Stimulated activated CD4-positive, alpha-beta T cell treated with anti-CD3 and anti-CD28 coated beads, Interleukin-2, amount 100 ng/mL, for 4 hours (primary cell): ENCODE measurements around the gene EDARADD.
A peak's percentile ranks its signal among the peaks of the same experiment; 100 is the strongest.

Experiments used
- DNase-seq: peaks from one replicate; pipeline ENCODE4 v3.0.0-alpha.2; 2020; ENCODE audit warnings: low read depth

Gene EDARADD

GRCh38 chr1:236394879-236395229, 768 bp downstream of the EDARADD start:
- no peak for DNase-seq

GRCh38 chr1:236395230-236395946, 1.3 kb downstream of the EDARADD start:
- peak; percentile 21 for DNase-seq

- no peak for DNase-seq
Measured at GRCh38 chr1:236395947-236396664, 2.0 kb downstream of the EDARADD start.

GRCh38 chr1:236396665-236397043, 2.6 kb downstream of the EDARADD start:
- DNase-seq, result no peak

- DNase-seq, result no peak
Measured at GRCh38 chr1:236397173-236397759, 3.2 kb downstream of the EDARADD start.

- DNase-seq, result no peak
Measured at GRCh38 chr1:236398538-236398937, 4.5 kb downstream of the EDARADD start.

GRCh38 chr1:236400061-236400603, 6.0 kb downstream of the EDARADD start:
- no peak for DNase-seq

- no peak for DNase-seq
Measured at GRCh38 chr1:236401698-236402097, 7.6 kb downstream of the EDARADD start.

- no peak for DNase-seq
Measured at GRCh38 chr1:236403905-236404696, 10.0 kb downstream of the EDARADD start.

GRCh38 chr1:236407059-236407458, 13.0 kb downstream of the EDARADD start:
- no peak for DNase-seq

GRCh38 chr1:236413688-236414087, 19.6 kb downstream of the EDARADD start:
- no peak for DNase-seq

GRCh38 chr1:236416165-236416564, 22.1 kb downstream of the EDARADD start:
- DNase-seq, result no peak

- no peak for DNase-seq
Measured at GRCh38 chr1:236417336-236417735, 23.2 kb downstream of the EDARADD start.

GRCh38 chr1:236419502-236419901, 25.4 kb downstream of the EDARADD start:
- no peak for DNase-seq

- no peak for DNase-seq
Measured at GRCh38 chr1:236421022-236421421, 26.9 kb downstream of the EDARADD start.

- no peak for DNase-seq
Measured at GRCh38 chr1:236421850-236422516, 27.9 kb downstream of the EDARADD start.

GRCh38 chr1:236422517-236422876, 28.4 kb downstream of the EDARADD start:
- no peak for DNase-seq

- DNase-seq, result no peak
Measured at GRCh38 chr1:236425031-236425663, 31.1 kb downstream of the EDARADD start.

GRCh38 chr1:236426215-236426614, 32.1 kb downstream of the EDARADD start:
- DNase-seq, result no peak

GRCh38 chr1:236429715-236430274, 35.7 kb downstream of the EDARADD start:
- no peak for DNase-seq

GRCh38 chr1:236433819-236434315, 39.8 kb downstream of the EDARADD start:
- no peak for DNase-seq
